Fibroblast of lung (primary cell): ENCODE measurements around the gene BET1. TPM values are rescaled to one million over a fixed set of nuclear protein-coding genes. Genes with fewer than 3 reads are reported as not detected.

Source experiments
- DNase-seq, 2 donors: peaks; one replicate each; pipeline versions ENCODE4 v3.0.0 to v3.0.0-alpha.2; 2010; ENCODE audit warnings: low read depth in 2 of 2
- H2AFZ ChIP-seq: 2 replicates; pipeline ENCODE4 v1.5.1; 2012; ENCODE audit warnings: low read length, control low read depth, inconsistent platforms
- H3K27ac ChIP-seq: 2 replicates; pipeline ENCODE4 v1.5.1; 2011; ENCODE audit warnings: low read length, control low read depth; ENCODE audit not compliant: insufficient read depth
- H3K27me3 ChIP-seq: 2 replicates; pipeline ENCODE4 v1.5.1; 2011; ENCODE audit warnings: mild to moderate bottlenecking, low read length; ENCODE audit not compliant: control insufficient read depth, insufficient read depth
- H3K36me3 ChIP-seq: 2 replicates; pipeline ENCODE4 v1.5.1; 2011; ENCODE audit warnings: low read length; ENCODE audit not compliant: control insufficient read depth, insufficient read depth
- H3K4me1 ChIP-seq: 2 replicates; pipeline ENCODE4 v1.5.1; 2011; ENCODE audit warnings: low read length; ENCODE audit not compliant: control insufficient read depth, insufficient read depth; ENCODE audit errors: extremely low read depth
- H3K4me2 ChIP-seq: 2 replicates; pipeline ENCODE4 v1.5.1; 2011; ENCODE audit warnings: low read length, control low read depth; ENCODE audit not compliant: insufficient read depth; ENCODE audit errors: extremely low read depth
- H3K4me3 ChIP-seq, 4 experiments: fragments of 200-600 bp in 1 of 4; sonication (generic) in 1 of 4; replicated peaks in 1 of 4; 2 replicates each; pipeline ENCODE4 v1.5.1; 2011 to 2016; ENCODE audit warnings: low read length in 4 of 4, low read depth in 3 of 4, mild to moderate bottlenecking in 3 of 4, control low read depth in 2 of 4, inconsistent platforms in 1 of 4, mixed read lengths in 1 of 4; ENCODE audit not compliant: insufficient read depth in 1 of 4; ENCODE audit errors: control extremely low read depth in 1 of 4
- H3K79me2 ChIP-seq: 2 replicates; pipeline ENCODE4 v1.5.1; 2012; ENCODE audit warnings: mild to moderate bottlenecking, low read length, inconsistent platforms; ENCODE audit not compliant: control insufficient read depth, insufficient read depth
- H3K9ac ChIP-seq: 2 replicates; pipeline ENCODE4 v1.5.1; 2011; ENCODE audit warnings: mild to moderate bottlenecking, low read length, control low read depth; ENCODE audit not compliant: insufficient read depth
- H3K9me3 ChIP-seq: 2 replicates; pipeline ENCODE4 v1.5.1; 2012; ENCODE audit warnings: low read depth, low read length; ENCODE audit not compliant: control insufficient read depth, insufficient read depth
- H4K20me1 ChIP-seq: 2 replicates; pipeline ENCODE4 v1.5.1; 2011; ENCODE audit warnings: low read length; ENCODE audit not compliant: control insufficient read depth, insufficient read depth; ENCODE audit errors: extremely low read depth
- EZH2 ChIP-seq: IDR thresholded peaks from 2 replicates; pipeline ENCODE4 v1.5.1; 2012; ENCODE audit warnings: low read length, control low read depth, mild to moderate bottlenecking; ENCODE audit errors: missing control alignments
- polyA plus RNA-seq, 2 donors: library from polyadenylated mRNA; depleted of rRNA in 1 of 2; stranded (reverse) in 1 of 2; unstranded in 1 of 2; fragments of >200 nt; gene quantifications; 2 replicates each; pipeline ENCODE4 v1.2.1, GENCODE V29; 2011 to 2012; ENCODE audit warnings: missing spikeins in 1 of 2
- total RNA-seq: library from RNA; depleted of rRNA; stranded (reverse); fragments of >200 nt; gene quantifications from 2 replicates; pipeline ENCODE4 v1.2.1, GENCODE V29; 2014
- TF ChIP-seq, protein P1 (sequence below), 2 donors: IDR thresholded peaks in 1 of 2; conservative IDR thresholded peaks in 1 of 2; 1 replicate in 1 of 2; 2 replicates in 1 of 2; pipeline ENCODE4 v1.5.1; 2011 to 2012; ENCODE audit warnings: low read length in 2 of 2, control low read depth in 1 of 2, inconsistent platforms in 1 of 2, low read depth in 1 of 2, mild to moderate bottlenecking in 1 of 2

The BET1 gene
- total and polyA plus RNA-seq, 2 donors (not counting 1 experiment from before 2014, with no cell fraction given) = 40.3 to 52.5 TPM

DNA sequence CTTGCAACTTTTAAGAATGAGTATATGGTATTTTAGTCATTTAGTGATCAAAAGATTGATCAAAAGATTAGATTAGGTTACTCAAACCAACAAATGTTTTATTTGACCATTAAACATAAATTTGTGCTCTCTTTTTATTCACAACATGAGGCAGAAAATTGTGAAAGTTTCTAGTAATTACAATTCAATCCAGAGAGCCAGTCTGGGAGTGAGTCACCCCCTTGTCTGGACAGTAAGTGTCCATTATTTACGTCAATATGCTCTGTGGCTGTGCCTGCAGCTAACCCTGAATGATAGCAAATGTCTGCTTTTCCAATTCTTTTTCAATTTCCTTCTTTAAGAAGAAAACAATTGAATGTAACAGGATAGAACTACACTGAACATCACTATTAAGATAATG is 54.7 kb downstream of the BET1 start:
- no peak overlapping the region for H2AFZ ChIP-seq
- no peak overlapping the region for H3K4me2 ChIP-seq
- no peak overlapping the region for H3K27ac ChIP-seq

DNA sequence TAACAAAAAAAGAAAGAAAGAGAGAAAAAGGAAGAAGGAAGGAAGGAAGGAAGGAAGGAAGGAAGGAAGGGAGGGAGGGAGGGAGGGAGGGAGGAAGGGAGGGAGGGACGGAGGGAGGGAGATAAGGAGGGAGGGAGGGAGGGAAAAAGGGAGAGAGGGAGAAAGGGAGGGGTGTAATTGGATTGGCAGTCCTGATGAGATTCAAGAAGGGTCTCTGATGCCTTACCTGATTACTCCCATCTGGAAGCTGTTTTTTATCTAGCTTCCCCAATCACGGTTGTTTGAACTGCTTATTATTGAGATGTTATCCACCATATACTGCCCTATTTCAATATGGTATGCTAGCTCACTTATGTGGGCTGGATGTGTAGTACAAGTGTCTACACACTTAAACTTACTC is 55.3 kb downstream of the BET1 start:
- no peak overlapping the region for H3K4me2 ChIP-seq
- DNase-seq = no peak
- H3K9me3 ChIP-seq = no peaks in the 10 kb centered on the region
- no peak overlapping the region for H2AFZ ChIP-seq
- no peaks in the 10 kb centered on the region for H3K79me2 ChIP-seq
- H3K36me3 ChIP-seq = no peaks in the 10 kb centered on the region
- H4K20me1 ChIP-seq = no peaks in the 10 kb centered on the region
- no peaks in the 10 kb centered on the region for H3K27me3 ChIP-seq
- H3K4me3 ChIP-seq = no peak overlapping the region
- no peak overlapping the region for H3K27ac ChIP-seq
- peaks cover 12% of the 10 kb centered on the region for H3K4me1 ChIP-seq
- TF ChIP-seq, protein P1, sequence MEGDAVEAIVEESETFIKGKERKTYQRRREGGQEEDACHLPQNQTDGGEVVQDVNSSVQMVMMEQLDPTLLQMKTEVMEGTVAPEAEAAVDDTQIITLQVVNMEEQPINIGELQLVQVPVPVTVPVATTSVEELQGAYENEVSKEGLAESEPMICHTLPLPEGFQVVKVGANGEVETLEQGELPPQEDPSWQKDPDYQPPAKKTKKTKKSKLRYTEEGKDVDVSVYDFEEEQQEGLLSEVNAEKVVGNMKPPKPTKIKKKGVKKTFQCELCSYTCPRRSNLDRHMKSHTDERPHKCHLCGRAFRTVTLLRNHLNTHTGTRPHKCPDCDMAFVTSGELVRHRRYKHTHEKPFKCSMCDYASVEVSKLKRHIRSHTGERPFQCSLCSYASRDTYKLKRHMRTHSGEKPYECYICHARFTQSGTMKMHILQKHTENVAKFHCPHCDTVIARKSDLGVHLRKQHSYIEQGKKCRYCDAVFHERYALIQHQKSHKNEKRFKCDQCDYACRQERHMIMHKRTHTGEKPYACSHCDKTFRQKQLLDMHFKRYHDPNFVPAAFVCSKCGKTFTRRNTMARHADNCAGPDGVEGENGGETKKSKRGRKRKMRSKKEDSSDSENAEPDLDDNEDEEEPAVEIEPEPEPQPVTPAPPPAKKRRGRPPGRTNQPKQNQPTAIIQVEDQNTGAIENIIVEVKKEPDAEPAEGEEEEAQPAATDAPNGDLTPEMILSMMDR (conservative IDR thresholded peaks at IDR 0.05 in 1 of 2, IDR thresholded peaks at IDR 0.05 in 1 of 2; ENCODE audit: low read depth in 1 of 2, low read length in 2 of 2) = no peak
- TF ChIP-seq EZH2 = no peak
- no peak overlapping the region for H3K9ac ChIP-seq

More for the DNA sequence above, 54.7 kb downstream of the BET1 start:
- H3K9ac ChIP-seq = no peak overlapping the region
- TF ChIP-seq, protein P1 (conservative IDR thresholded peaks at IDR 0.05 in 1 of 2, IDR thresholded peaks at IDR 0.05 in 1 of 2; ENCODE audit: low read depth in 1 of 2, low read length in 2 of 2) = no peak
- TF ChIP-seq EZH2 = no peak
- H3K27me3 ChIP-seq = no peaks in the 10 kb centered on the region
- no peak overlapping the region for H3K4me3 ChIP-seq
- DNase-seq = peak; percentile 80 to 91
- no peaks in the 10 kb centered on the region for H3K36me3 ChIP-seq
- H3K9me3 ChIP-seq = no peaks in the 10 kb centered on the region
- no peaks in the 10 kb centered on the region for H3K79me2 ChIP-seq
- peaks cover 12% of the 10 kb centered on the region for H3K4me1 ChIP-seq
- no peaks in the 10 kb centered on the region for H4K20me1 ChIP-seq

DNA sequence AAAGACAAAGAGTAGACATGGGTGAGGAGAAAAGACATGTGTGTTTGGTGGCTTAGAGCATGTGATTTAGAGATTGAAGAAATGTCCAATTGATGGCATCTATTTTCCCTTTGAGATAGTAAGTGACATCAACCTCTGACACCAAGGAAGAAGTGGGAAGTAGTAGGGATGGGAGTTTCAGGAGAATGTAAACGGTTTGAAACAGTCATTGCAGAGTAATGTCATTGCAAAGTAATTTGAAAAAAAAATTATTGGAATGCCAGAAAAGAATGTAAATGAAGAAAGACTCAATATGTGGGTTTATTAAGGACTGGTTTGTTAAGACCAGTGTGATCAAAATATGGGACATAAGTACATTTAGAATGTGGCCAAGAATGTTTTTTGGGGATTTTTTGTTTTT is 56.0 kb downstream of the BET1 start:
- no peaks in the 10 kb centered on the region for H3K27me3 ChIP-seq
- H2AFZ ChIP-seq = no peak overlapping the region
- DNase-seq = peak; percentile 26 to 74
- no peak overlapping the region for H3K4me2 ChIP-seq
- no peaks in the 10 kb centered on the region for H3K9me3 ChIP-seq
- H3K79me2 ChIP-seq = no peaks in the 10 kb centered on the region
- peak overlapping the region; percentile 49 for H3K27ac ChIP-seq
- TF ChIP-seq, protein P1 (conservative IDR thresholded peaks at IDR 0.05 in 1 of 2, IDR thresholded peaks at IDR 0.05 in 1 of 2; ENCODE audit: low read depth in 1 of 2, low read length in 2 of 2) = no peak
- TF ChIP-seq EZH2 = no peak
- H3K36me3 ChIP-seq = no peaks in the 10 kb centered on the region
- peaks cover 12% of the 10 kb centered on the region for H3K4me1 ChIP-seq
- no peaks in the 10 kb centered on the region for H4K20me1 ChIP-seq
- no peak overlapping the region for H3K9ac ChIP-seq
- no peak overlapping the region for H3K4me3 ChIP-seq
